HEK293T (cell line): ENCODE results near the gene ATP13A2.
"Not testable (repeated sequence)": the region's sequence is repeated elsewhere in the genome, so short reads cannot be mapped to it uniquely, and the experiment has no call there.

Source experiments
- CTCF ChIA-PET: fragments of 350-600 bp; formaldehyde crosslinking; extraction: SDS; loops from one replicate; lab custom pipeline; 2021; ENCODE audit warnings: antibody characterized with exemption, inconsistent platforms; lab: Yijun Ruan, JAX
- POLR2A ChIA-PET: fragments of 350-600 bp; formaldehyde crosslinking; extraction: SDS; loops from one replicate; lab custom pipeline; 2020; ENCODE audit warnings: antibody characterized with exemption, inconsistent platforms; lab: Yijun Ruan, JAX
- DNase-seq: peaks from one replicate; pipeline ENCODE4 v3.0.0; 2012; ENCODE audit warnings: mixed read lengths; ENCODE audit errors: extremely low spot score
- ARNT ChIP-seq: fragments of 450-650 bp; IDR thresholded peaks from 2 replicates; pipeline ENCODE4 v1.6.1; 2017; ENCODE audit warnings: mild to moderate bottlenecking
- BHLHE40 ChIP-seq: fragments of 450-650 bp; IDR thresholded peaks from 2 replicates; pipeline ENCODE4 v1.6.1; 2016; ENCODE audit warnings: mild to moderate bottlenecking, moderate library complexity, borderline replicate concordance
- CTBP1 ChIP-seq: fragments of 450-650 bp; IDR thresholded peaks from 2 replicates; pipeline ENCODE4 v1.6.1; 2016; ENCODE audit warnings: borderline replicate concordance
- ELF4 ChIP-seq: fragments of 450-650 bp; IDR thresholded peaks from 2 replicates; pipeline ENCODE4 v1.6.1; 2017; ENCODE audit warnings: antibody characterized with exemption
- FOXA1 ChIP-seq: fragments of 450-650 bp; IDR thresholded peaks from 2 replicates; pipeline ENCODE4 v1.6.1; 2016; ENCODE audit warnings: mild to moderate bottlenecking
- FOXK2 ChIP-seq: fragments of 450-650 bp; IDR thresholded peaks from 2 replicates; pipeline ENCODE4 v1.6.1; 2016; ENCODE audit warnings: mild to moderate bottlenecking
- FOXM1 ChIP-seq: fragments of 450-650 bp; IDR thresholded peaks from 2 replicates; pipeline ENCODE4 v1.6.1; 2017; ENCODE audit warnings: mild to moderate bottlenecking, borderline replicate concordance
- HDGF ChIP-seq: fragments of 450-650 bp; IDR thresholded peaks from 2 replicates; pipeline ENCODE4 v1.6.1; 2017; ENCODE audit warnings: antibody characterized with exemption, borderline replicate concordance
- L3MBTL2 ChIP-seq: fragments of 450-650 bp; conservative IDR thresholded peaks from 2 replicates; pipeline ENCODE4 v1.6.1; 2016; ENCODE audit warnings: mild to moderate bottlenecking
- LEF1 ChIP-seq: fragments of 450-650 bp; IDR thresholded peaks from 2 replicates; pipeline ENCODE4 v1.6.1; 2017; ENCODE audit warnings: mild to moderate bottlenecking, borderline replicate concordance
- NFRKB ChIP-seq: fragments of 450-650 bp; IDR thresholded peaks from 2 replicates; pipeline ENCODE4 v1.6.1; 2016; ENCODE audit warnings: mild to moderate bottlenecking, moderate library complexity
- SP1 ChIP-seq: fragments of 450-650 bp; IDR thresholded peaks from 2 replicates; pipeline ENCODE4 v1.6.1; 2017
- SUZ12 ChIP-seq: fragments of 450-650 bp; IDR thresholded peaks from 2 replicates; pipeline ENCODE4 v1.6.1; 2016; ENCODE audit warnings: mild to moderate bottlenecking
- TARDBP ChIP-seq: fragments of 450-650 bp; IDR thresholded peaks from 2 replicates; pipeline ENCODE4 v1.6.1; 2016
- ZNF384 ChIP-seq: fragments of 450-650 bp; IDR thresholded peaks from 2 replicates; pipeline ENCODE4 v1.6.1; 2016
- TF ChIP-seq, protein P1 (sequence below): fragments of 450-650 bp; IDR thresholded peaks from 2 replicates; pipeline ENCODE4 v1.6.1; 2016

Gene ATP13A2

DNA sequence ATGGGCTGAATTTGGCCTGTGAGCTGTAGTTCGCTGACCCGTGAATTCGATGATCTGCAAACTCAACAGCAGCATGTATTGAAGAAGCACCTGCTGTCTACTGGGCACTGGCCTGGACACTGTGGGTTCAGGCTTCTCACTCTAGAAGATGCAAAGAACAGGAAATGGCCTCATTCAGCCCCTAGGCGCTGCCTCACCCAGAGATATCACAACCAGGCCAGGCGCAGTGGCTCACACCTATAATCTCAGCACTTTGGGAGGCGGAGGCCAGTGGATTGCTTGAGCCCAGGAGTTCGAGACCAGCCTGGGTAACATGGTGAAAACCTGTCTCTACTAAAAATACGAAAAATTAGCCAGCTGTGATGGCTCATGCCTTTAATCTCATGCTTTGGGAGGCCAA, 55.0 kb downstream of the ATP13A2 start:
- no peak for TF ChIP-seq FOXK2
- no peak for TF ChIP-seq LEF1
- no peak for TF ChIP-seq HDGF
- DNase-seq: no peak
- CTCF ChIA-PET: interaction anchor here (0.7 to 1.5 kb wide), 2 partner anchors 89 to 520 kb away, joined by 3 to 9 read pairs; no protein-coding TSS in a partner anchor
- POLR2A ChIA-PET: interaction anchor here (1.0 kb wide), 1 partner anchor 52 kb away, joined by 4 read pairs; no protein-coding TSS in a partner anchor

DNA sequence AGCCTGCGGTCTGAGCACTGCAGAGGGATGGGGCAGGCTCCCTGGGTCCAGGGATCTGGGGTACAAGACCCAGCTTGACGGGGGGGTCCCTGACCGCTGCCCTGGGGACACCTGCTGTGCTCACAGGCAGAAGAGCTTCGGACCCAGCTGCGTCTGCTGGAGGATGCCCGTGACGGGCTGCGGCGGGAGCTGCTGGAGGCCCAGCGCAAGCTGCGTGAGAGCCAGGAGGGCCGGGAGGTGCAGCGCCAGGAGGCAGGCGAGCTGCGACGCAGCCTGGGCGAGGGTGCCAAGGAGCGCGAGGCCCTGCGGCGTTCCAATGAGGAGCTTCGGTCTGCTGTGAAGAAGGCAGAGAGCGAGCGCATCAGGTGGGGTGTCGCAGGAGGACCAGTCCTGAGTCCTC, 56.5 kb downstream of the ATP13A2 start:
- TF ChIP-seq FOXM1 (no peak), SUZ12 (no peak)
- ChIA-PET CTCF (interaction anchor here (1.5 kb wide), 1 partner anchor 91 kb away, joined by 9 read pairs; no protein-coding TSS in a partner anchor), POLR2A (no interaction called here)
- DNase-seq: no peak

- TF ChIP-seq ELF4: no peak
- TF ChIP-seq SUZ12: no peak
- TF ChIP-seq SP1: no peak
- no peak for TF ChIP-seq FOXK2
- ChIA-PET CTCF (no interaction called here), POLR2A (no interaction called here)
- no peak for DNase-seq
These were observed 57.1 kb downstream of the ATP13A2 start for GRCh38 chr1:16954579-16954978.

DNA sequence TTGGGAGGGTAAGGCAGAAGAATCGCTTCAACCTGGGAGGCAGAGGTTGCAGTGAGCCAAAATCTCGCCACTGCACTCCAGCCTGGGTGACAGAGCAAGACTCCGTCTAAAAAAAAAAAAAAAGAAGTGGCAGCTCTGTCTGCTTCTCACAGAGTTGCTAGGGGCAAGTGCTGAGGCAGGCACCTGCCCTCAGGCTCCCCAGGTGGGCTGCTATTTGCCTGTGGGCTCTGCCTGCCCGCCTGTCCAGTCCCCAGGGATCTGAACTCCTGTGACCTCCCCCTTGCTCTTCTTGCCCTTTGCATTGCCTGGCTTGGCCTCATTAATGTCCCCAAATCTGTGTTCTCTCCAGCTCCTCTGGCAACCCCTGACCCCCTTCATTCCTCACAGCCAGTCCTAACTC, 59.4 kb downstream of the ATP13A2 start:
- CTCF ChIA-PET: interaction anchor here (0.7 to 1.5 kb wide), 7 partner anchors 8 to 331 kb away, joined by 3 to 18 read pairs (median 4); no protein-coding TSS in a partner anchor
- not testable (repeated sequence) for DNase-seq
- POLR2A ChIA-PET: interaction anchor here (1.1 kb wide), 1 partner anchor 8 kb away, joined by 6 read pairs; no protein-coding TSS in a partner anchor

GRCh38 chr1:16949026-16949425, 62.7 kb downstream of the ATP13A2 start:
- ChIA-PET POLR2A (interaction anchor here (2.5 kb wide), 1 partner anchor 43 kb away, joined by 8 read pairs; no protein-coding TSS in a partner anchor), CTCF (interaction anchor here (3.1 kb wide), 1 partner anchor 327 kb away, joined by 19 read pairs; no protein-coding TSS in a partner anchor)
- DNase-seq: not testable (repeated sequence)

GRCh38 chr1:16948282-16948891, 63.3 kb downstream of the ATP13A2 start:
- CTCF ChIA-PET: interaction anchor here (1.0 to 3.1 kb wide), 2 partner anchors 327 to 339 kb away, joined by 4 to 19 read pairs; no protein-coding TSS in a partner anchor
- POLR2A ChIA-PET: interaction anchor here (2.5 kb wide), 1 partner anchor 43 kb away, joined by 8 read pairs; no protein-coding TSS in a partner anchor
- not testable (repeated sequence) for DNase-seq

DNA sequence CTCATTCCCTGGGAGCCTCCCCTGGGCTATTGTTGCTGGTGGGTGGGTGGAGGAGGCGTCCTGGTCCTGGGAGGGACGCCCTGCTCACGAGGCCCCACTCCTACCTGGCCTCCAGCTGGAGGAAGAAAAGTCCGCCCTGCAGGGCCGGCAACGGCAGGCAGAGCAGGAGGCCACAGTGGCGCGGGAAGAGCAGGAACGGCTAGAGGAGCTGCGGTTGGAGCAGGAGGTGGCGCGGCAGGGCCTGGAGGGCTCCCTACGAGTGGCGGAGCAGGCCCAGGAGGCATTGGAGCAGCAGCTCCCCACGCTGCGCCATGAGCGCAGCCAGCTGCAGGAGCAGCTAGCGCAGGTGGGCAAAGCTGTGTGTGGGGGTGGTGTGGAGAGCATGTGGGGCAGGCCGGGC, 65.1 kb downstream of the ATP13A2 start:
- TF ChIP-seq SUZ12 (no peak), TARDBP (no peak), LEF1 (no peak), ARNT (no peak), SP1 (no peak), L3MBTL2 (no peak), HDGF (no peak), ZNF384 (no peak), CTBP1 (no peak)
- TF ChIP-seq, protein P1, sequence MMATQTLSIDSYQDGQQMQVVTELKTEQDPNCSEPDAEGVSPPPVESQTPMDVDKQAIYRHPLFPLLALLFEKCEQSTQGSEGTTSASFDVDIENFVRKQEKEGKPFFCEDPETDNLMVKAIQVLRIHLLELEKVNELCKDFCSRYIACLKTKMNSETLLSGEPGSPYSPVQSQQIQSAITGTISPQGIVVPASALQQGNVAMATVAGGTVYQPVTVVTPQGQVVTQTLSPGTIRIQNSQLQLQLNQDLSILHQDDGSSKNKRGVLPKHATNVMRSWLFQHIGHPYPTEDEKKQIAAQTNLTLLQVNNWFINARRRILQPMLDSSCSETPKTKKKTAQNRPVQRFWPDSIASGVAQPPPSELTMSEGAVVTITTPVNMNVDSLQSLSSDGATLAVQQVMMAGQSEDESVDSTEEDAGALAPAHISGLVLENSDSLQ: no peak
- POLR2A ChIA-PET: interaction anchor here (1.2 to 2.5 kb wide), 2 partner anchors 31 to 41 kb away, joined by 3 to 8 read pairs; no protein-coding TSS in a partner anchor
- CTCF ChIA-PET: interaction anchor here (0.9 to 3.1 kb wide), 2 partner anchors 230 to 325 kb away, joined by 3 to 19 read pairs; no protein-coding TSS in a partner anchor
- DNase-seq: no peak

DNA sequence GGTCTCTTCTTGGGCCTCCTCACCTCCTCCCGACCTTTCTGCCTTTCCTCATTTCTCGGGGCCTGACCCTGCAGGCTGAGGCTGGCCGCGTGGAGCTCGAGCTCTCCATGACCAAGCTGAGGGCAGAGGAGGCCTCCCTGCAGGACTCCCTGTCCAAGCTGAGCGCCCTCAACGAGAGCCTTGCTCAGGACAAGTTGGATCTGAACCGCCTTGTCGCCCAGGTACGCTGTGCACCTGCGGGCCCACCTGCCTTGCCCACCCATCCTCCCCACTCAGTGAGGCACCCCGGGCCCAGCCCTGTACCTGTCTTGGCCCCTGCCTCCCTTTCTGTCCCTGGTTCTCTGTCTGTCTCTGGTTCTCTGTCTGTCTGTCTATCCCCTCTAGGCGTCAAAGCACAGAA, 65.5 kb downstream of the ATP13A2 start:
- ChIA-PET CTCF (interaction anchor here (3.1 kb wide), 1 partner anchor 325 kb away, joined by 19 read pairs; no protein-coding TSS in a partner anchor), POLR2A (interaction anchor here (1.2 kb wide), 1 partner anchor 31 kb away, joined by 3 read pairs; no protein-coding TSS in a partner anchor)

GRCh38 chr1:16945512-16945911, 66.2 kb downstream of the ATP13A2 start:
- POLR2A ChIA-PET, DNase-seq: not testable (repeated sequence)
- CTCF ChIA-PET: interaction anchor here (0.8 kb wide), 1 partner anchor 325 kb away, joined by 4 read pairs; no protein-coding TSS in a partner anchor

More for the DNA sequence above, 65.5 kb downstream of the ATP13A2 start:
- not testable (repeated sequence) for DNase-seq

DNA sequence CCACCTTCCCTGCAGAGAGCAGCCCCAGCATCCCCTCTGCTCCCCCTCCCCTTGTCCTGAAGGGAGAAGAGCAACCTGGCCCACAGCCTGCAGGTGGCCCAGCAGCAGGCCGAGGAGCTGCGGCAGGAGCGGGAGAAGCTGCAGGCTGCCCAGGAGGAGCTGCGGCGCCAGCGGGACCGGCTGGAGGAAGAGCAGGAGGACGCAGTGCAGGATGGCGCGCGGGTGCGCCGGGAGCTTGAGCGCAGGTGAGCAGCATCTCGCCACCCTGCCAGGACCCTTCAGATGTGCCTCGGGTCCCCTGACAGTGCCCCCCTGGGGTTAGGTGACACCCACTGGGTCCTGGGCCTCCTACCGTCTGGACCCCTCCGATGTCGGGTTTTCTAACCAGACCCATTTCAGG, 67.7 kb downstream of the ATP13A2 start:
- no peak for TF ChIP-seq SUZ12
- no peak for TF ChIP-seq BHLHE40
- TF ChIP-seq FOXA1: no peak
- no peak for TF ChIP-seq ARNT
- no peak for TF ChIP-seq SP1
- TF ChIP-seq, protein P1: no peak
- no peak for TF ChIP-seq ELF4
- no peak for TF ChIP-seq FOXK2
- TF ChIP-seq NFRKB: no peak
- TF ChIP-seq FOXM1: no peak
- TF ChIP-seq L3MBTL2: no peak
- TF ChIP-seq ZNF384: no peak
- no peak for TF ChIP-seq LEF1
- TF ChIP-seq TARDBP: no peak
- no peak for TF ChIP-seq CTBP1
- no peak for TF ChIP-seq HDGF
- POLR2A ChIA-PET: no interaction called here

GRCh38 chr1:16939386-16940180, 72.1 kb downstream of the ATP13A2 start:
- POLR2A ChIA-PET, CTCF ChIA-PET, DNase-seq: not testable (repeated sequence)

More for the DNA sequence above, 67.7 kb downstream of the ATP13A2 start:
- no peak for DNase-seq
- CTCF ChIA-PET: no interaction called here
